Measurements from ENCODE around the gene STRIT1. TPM values are rescaled to one million over a fixed set of nuclear protein-coding genes. Genes with fewer than 3 reads are reported as not detected.

Gene STRIT1
- polyA plus RNA-seq, 2 of the 4 experiments (the other 2 are of a cell fraction): not detected

DNA sequence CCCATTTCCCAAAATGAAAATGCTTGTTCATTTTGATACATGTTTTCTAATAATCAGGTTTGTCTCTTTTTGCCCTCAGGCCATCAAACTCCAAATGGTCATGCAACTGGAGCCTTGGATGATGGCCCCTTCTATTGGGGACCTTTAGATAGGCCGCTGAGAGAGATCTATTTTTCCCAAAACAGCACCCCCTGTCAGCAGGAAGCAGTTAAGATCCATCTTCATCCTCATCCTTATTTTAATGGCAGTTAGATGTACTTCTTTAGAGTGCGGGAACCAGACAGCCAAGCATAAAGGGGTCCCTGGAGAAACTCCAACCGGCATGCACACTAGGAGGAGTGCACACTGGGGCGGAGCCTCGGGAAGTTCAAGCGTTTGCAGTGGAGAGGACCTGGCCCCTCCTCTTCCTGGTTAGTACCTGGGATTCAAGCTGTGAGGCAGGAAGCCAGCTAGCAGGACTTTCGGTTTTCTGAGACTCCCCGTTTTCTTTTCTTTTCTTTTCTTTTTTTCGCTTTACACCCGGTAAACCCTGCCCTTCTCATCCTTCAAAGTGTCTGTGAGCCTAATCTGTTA is 31.9 kb upstream of the STRIT1 start:
- ChIA-PET CTCF (no interaction called here), POLR2A (no interaction called here)
- Histone ChIP-seq H3K27ac (no peak overlapping the region), H3K4me3 (0 out of 3 replicates have a peak overlapping the region, but pooled peaks have one; percentile 12), H3K4me1 (no peaks in the 10 kb centered on the region), H3K4me2 (peak overlapping the region; percentile 56), H3K9me3 (no peaks in the 10 kb centered on the region)
- DNase-seq (ENCODE audit: low read depth in 1 of 2, low spot score in 1 of 2) (peak in 1 of 2 experiments; percentile 17), ATAC-seq (peak in 1 of 2 experiments; percentile 78; a peak in 3 of 6 replicates), FAIRE-seq (no peak)
- TF ChIP-seq ZNF302 (CRISPR knock-in tag; IDR thresholded peaks at IDR 0.05) (no peak), ZC3H11A (IDR thresholded peaks at IDR 0.05) (no peak), NR3C1 (IDR thresholded peaks at IDR 0.05) (no peak), RNF2 (IDR thresholded peaks at IDR 0.05; ENCODE audit: borderline replicate concordance, low read depth) (no peak), RAD21 (conservative IDR thresholded peaks at IDR 0.05 in 1 of 2, IDR thresholded peaks at IDR 0.05 in 1 of 2) (no peak), FOSL2 (IDR thresholded peaks at IDR 0.05) (no peak), FOSL2 (CRISPR knock-in tag; IDR thresholded peaks at IDR 0.05) (no peak), JUN (IDR thresholded peaks at IDR 0.05) (no peak), PHF8 (IDR thresholded peaks at IDR 0.05; ENCODE audit: borderline replicate concordance, low read depth) (no peak), KDM1A (IDR thresholded peaks at IDR 0.05; ENCODE audit: low read depth) (no peak)
- TF ChIP-seq, protein P1, sequence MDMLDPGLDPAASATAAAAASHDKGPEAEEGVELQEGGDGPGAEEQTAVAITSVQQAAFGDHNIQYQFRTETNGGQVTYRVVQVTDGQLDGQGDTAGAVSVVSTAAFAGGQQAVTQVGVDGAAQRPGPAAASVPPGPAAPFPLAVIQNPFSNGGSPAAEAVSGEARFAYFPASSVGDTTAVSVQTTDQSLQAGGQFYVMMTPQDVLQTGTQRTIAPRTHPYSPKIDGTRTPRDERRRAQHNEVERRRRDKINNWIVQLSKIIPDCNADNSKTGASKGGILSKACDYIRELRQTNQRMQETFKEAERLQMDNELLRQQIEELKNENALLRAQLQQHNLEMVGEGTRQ (IDR thresholded peaks at IDR 0.05): no peak
- TF ChIP-seq, protein P2, sequence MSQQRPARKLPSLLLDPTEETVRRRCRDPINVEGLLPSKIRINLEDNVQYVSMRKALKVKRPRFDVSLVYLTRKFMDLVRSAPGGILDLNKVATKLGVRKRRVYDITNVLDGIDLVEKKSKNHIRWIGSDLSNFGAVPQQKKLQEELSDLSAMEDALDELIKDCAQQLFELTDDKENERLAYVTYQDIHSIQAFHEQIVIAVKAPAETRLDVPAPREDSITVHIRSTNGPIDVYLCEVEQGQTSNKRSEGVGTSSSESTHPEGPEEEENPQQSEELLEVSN (IDR thresholded peaks at IDR 0.05; ENCODE audit: borderline replicate concordance, low read depth): no peak
- TF ChIP-seq, protein P3, sequence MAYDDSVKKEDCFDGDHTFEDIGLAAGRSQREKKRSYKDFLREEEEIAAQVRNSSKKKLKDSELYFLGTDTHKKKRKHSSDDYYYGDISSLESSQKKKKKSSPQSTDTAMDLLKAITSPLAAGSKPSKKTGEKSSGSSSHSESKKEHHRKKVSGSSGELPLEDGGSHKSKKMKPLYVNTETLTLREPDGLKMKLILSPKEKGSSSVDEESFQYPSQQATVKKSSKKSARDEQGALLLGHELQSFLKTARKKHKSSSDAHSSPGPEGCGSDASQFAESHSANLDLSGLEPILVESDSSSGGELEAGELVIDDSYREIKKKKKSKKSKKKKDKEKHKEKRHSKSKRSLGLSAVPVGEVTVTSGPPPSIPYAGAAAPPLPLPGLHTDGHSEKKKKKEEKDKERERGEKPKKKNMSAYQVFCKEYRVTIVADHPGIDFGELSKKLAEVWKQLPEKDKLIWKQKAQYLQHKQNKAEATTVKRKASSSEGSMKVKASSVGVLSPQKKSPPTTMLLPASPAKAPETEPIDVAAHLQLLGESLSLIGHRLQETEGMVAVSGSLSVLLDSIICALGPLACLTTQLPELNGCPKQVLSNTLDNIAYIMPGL (CRISPR knock-in tag; IDR thresholded peaks at IDR 0.05; ENCODE audit: borderline replicate concordance): no peak
- 42% methylated on average over 10 of the region's 10 CpGs for WGBS (ENCODE audit: missing lambda C conversion rate)

DNA sequence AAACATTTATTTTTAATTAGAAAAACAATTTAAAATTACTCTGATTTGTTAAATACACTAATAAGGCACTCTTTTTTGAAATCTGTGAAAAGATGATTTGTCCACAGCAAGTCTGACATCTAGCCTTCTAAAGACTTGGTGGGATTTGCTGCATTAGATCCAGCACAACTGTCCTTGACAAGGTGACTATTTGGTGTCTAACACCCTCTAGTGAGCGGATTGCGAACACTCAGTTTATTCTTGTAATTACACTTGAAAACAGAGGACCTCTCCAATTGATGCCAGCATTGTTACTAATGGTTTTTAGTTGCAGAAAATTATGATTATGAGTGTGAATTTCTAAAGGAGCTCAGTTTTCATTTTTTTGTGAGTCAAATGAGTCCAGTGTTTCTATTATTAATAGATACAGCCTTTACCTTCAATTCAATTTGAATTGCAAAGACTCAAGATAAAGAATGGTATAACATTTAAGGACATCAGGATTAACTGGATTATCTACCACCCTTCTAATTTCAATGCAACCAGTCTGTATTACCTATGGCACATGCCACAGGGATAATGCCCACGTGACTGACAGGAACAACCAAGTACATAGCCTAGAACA is 29.7 kb upstream of the STRIT1 start:
- ChIA-PET CTCF (interaction anchor here (0.6 to 3.8 kb wide), 23 partner anchors 8 to 1001 kb away, joined by 3 to 14 read pairs (median 3); no protein-coding TSS in a partner anchor), POLR2A (interaction anchor here (0.6 kb wide), 1 partner anchor 565 kb away, joined by 4 read pairs; no protein-coding TSS in a partner anchor)
- ATAC-seq (peak; percentile 89 to 91), FAIRE-seq (peak; percentile 86), DNase-seq (ENCODE audit: low read depth in 1 of 2, low spot score in 1 of 2) (peak; percentile 53 to 78)
- Histone ChIP-seq H3K4me3 (no peak overlapping the region), H3K4me2 (no peak overlapping the region), H3K4me1 (no peaks in the 10 kb centered on the region), H3K9me3 (no peaks in the 10 kb centered on the region), H3K27ac (no peak overlapping the region)
- 0% methylated on average over 3 of the region's 3 CpGs for WGBS (ENCODE audit: missing lambda C conversion rate)
- TF ChIP-seq TFCP2L1 (CRISPR knock-in tag; IDR thresholded peaks at IDR 0.05) (no peak), ZSCAN20 (CRISPR knock-in tag; IDR thresholded peaks at IDR 0.05) (no peak), SREBF2 (IDR thresholded peaks at IDR 0.05) (no peak), POLR2A (IDR thresholded peaks at IDR 0.05; ENCODE audit: low read length) (no peak), SMC3 (IDR thresholded peaks at IDR 0.05) (peak; percentile 77), BHLHE40 (IDR thresholded peaks at IDR 0.05; ENCODE audit: low read depth, low read length) (no peak), ZNF302 (CRISPR knock-in tag; IDR thresholded peaks at IDR 0.05) (no peak), MAZ (IDR thresholded peaks at IDR 0.05; ENCODE audit: borderline replicate concordance, low read depth, low read length) (no peak), ZC3H11A (IDR thresholded peaks at IDR 0.05) (no peak), POLR2AphosphoS2 (conservative IDR thresholded peaks at IDR 0.05; ENCODE audit: low read length) (no peak), JUNB (IDR thresholded peaks at IDR 0.05) (no peak), GATA3 (IDR thresholded peaks at IDR 0.05; ENCODE audit: borderline replicate concordance) (no peak), MYC (IDR thresholded peaks at IDR 0.05; ENCODE audit: borderline replicate concordance, low read length) (no peak), KDM5A (IDR thresholded peaks at IDR 0.05) (no peak), PHF8 (IDR thresholded peaks at IDR 0.05; ENCODE audit: borderline replicate concordance, low read depth) (no peak), RNF2 (IDR thresholded peaks at IDR 0.05; ENCODE audit: borderline replicate concordance, low read depth) (no peak), HDAC2 (IDR thresholded peaks at IDR 0.05) (no peak), EHF (CRISPR knock-in tag; IDR thresholded peaks at IDR 0.05) (no peak)
- TF ChIP-seq, protein P4, sequence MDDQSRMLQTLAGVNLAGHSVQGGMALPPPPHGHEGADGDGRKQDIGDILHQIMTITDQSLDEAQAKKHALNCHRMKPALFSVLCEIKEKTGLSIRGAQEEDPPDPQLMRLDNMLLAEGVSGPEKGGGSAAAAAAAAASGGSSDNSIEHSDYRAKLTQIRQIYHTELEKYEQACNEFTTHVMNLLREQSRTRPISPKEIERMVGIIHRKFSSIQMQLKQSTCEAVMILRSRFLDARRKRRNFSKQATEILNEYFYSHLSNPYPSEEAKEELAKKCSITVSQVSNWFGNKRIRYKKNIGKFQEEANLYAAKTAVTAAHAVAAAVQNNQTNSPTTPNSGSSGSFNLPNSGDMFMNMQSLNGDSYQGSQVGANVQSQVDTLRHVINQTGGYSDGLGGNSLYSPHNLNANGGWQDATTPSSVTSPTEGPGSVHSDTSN (IDR thresholded peaks at IDR 0.05): no peak
- TF ChIP-seq, protein P5, sequence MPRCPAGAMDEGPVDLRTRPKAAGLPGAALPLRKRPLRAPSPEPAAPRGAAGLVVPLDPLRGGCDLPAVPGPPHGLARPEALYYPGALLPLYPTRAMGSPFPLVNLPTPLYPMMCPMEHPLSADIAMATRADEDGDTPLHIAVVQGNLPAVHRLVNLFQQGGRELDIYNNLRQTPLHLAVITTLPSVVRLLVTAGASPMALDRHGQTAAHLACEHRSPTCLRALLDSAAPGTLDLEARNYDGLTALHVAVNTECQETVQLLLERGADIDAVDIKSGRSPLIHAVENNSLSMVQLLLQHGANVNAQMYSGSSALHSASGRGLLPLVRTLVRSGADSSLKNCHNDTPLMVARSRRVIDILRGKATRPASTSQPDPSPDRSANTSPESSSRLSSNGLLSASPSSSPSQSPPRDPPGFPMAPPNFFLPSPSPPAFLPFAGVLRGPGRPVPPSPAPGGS (IDR thresholded peaks at IDR 0.05): no peak
- TF ChIP-seq, protein P6, sequence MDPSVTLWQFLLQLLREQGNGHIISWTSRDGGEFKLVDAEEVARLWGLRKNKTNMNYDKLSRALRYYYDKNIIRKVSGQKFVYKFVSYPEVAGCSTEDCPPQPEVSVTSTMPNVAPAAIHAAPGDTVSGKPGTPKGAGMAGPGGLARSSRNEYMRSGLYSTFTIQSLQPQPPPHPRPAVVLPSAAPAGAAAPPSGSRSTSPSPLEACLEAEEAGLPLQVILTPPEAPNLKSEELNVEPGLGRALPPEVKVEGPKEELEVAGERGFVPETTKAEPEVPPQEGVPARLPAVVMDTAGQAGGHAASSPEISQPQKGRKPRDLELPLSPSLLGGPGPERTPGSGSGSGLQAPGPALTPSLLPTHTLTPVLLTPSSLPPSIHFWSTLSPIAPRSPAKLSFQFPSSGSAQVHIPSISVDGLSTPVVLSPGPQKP (IDR thresholded peaks at IDR 0.05; ENCODE audit: low read depth, low read length): no peak
- TF ChIP-seq, protein P1 (IDR thresholded peaks at IDR 0.05): no peak
